AG04449 (cell line): ENCODE measurements around the gene ZNF280D.

Source experiments
- CTCF ChIA-PET: fragments of 350-600 bp; formaldehyde crosslinking; extraction: SDS; loops from one replicate; lab custom pipeline; 2021; ENCODE audit warnings: antibody characterized with exemption; lab: Yijun Ruan, JAX
- POLR2A ChIA-PET: fragments of 400-600, 350-600 bp; formaldehyde crosslinking; extraction: SDS; loops from one replicate; lab custom pipeline; 2020; ENCODE audit warnings: antibody characterized with exemption, inconsistent platforms; lab: Yijun Ruan, JAX
- DNase-seq: peaks from one replicate; pipeline ENCODE4 v3.0.0-alpha.2; 2010; ENCODE audit warnings: low read depth, low spot score
- H3K4me3 ChIP-seq: 2 replicates; pipeline ENCODE4 v1.5.1; 2011; ENCODE audit warnings: low read depth, mild to moderate bottlenecking, control low read depth, low read length
- TF ChIP-seq, protein P1 (sequence below): IDR thresholded peaks from one replicate; pipeline ENCODE4 v1.5.1; 2011; ENCODE audit warnings: mild to moderate bottlenecking, moderate library complexity, low read length, control low read depth, inconsistent platforms; ENCODE audit not compliant: insufficient read depth; ENCODE audit errors: missing control alignments

The ZNF280D gene

DNA sequence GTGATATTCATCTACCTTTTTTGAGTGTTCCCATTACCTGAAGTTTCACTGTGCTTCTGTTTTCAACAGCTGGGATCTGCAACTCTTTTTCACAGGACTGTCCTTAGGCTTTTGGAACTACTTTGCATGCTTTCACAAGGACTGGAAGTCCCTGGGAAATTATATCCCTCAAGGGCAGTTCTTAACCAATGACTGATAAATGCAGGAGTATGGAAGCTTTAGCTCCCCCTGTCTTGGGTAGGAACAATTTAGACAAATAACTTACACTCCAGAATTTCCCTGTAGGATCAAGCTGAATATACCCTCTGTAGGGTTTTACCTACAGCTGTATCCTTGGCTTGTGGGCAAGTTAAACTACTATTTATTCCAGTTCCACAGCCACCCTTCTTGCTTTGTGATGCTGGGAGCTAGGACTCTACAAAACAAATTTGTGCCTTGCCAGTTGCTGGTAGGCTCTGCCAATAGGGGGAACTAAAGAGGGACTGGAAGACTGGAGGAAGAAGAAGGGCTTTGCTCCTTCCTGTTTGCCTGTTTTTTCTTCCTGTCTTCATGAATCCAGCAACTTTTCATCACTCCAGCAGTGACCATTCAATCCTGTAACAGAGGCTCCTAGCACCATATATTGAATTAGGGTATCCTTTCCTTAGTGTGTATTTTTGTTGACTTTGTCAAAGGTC lies 6.8 kb upstream of the ZNF280D start:
- ChIA-PET POLR2A (no interaction called here), CTCF (interaction anchor here (1.3 kb wide), 1 partner anchor 11 kb away, joined by 3 read pairs; no protein-coding TSS in a partner anchor)
- TF ChIP-seq, protein P1, sequence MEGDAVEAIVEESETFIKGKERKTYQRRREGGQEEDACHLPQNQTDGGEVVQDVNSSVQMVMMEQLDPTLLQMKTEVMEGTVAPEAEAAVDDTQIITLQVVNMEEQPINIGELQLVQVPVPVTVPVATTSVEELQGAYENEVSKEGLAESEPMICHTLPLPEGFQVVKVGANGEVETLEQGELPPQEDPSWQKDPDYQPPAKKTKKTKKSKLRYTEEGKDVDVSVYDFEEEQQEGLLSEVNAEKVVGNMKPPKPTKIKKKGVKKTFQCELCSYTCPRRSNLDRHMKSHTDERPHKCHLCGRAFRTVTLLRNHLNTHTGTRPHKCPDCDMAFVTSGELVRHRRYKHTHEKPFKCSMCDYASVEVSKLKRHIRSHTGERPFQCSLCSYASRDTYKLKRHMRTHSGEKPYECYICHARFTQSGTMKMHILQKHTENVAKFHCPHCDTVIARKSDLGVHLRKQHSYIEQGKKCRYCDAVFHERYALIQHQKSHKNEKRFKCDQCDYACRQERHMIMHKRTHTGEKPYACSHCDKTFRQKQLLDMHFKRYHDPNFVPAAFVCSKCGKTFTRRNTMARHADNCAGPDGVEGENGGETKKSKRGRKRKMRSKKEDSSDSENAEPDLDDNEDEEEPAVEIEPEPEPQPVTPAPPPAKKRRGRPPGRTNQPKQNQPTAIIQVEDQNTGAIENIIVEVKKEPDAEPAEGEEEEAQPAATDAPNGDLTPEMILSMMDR, result no peak
- H3K4me3 ChIP-seq, result no peak overlapping the region
- no peak for DNase-seq

DNA sequence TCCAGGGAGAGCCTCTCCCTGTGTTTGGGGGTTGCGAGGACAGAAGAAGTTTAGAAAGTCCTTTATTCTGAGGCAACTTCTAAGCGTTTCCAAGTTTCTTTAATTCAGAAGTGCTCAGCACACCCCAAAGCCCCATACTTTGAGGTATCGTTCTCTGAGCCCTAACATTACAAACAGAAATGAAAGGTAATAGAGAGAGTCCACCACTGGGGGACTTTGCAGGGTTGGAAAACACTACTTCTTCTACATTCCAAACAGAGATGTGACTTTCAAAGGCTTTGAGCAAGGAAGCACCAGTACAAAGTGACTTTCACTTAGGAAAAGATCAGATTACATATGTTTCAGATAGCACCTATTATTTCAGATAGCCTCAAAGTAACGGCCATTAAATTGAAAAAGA lies 6.2 kb upstream of the ZNF280D start:
- ChIA-PET POLR2A (no interaction called here), CTCF (no interaction called here)
- TF ChIP-seq, protein P1, result no peak
- no peak overlapping the region for H3K4me3 ChIP-seq
- no peak for DNase-seq

GRCh38 chr15:56737791-56738190 lies 4.5 kb upstream of the ZNF280D start:
- CTCF ChIA-PET, result interaction anchor here (1.2 to 1.5 kb wide), 2 partner anchors 20 to 84 kb away, joined by 3 read pairs; no protein-coding TSS in a partner anchor
- no peak overlapping the region for H3K4me3 ChIP-seq
- TF ChIP-seq, protein P1, result no peak
- POLR2A ChIA-PET, result interaction anchor here (0.6 kb wide), 1 partner anchor 172 kb away, joined by 3 read pairs; no protein-coding TSS in a partner anchor
- no peak for DNase-seq

DNA sequence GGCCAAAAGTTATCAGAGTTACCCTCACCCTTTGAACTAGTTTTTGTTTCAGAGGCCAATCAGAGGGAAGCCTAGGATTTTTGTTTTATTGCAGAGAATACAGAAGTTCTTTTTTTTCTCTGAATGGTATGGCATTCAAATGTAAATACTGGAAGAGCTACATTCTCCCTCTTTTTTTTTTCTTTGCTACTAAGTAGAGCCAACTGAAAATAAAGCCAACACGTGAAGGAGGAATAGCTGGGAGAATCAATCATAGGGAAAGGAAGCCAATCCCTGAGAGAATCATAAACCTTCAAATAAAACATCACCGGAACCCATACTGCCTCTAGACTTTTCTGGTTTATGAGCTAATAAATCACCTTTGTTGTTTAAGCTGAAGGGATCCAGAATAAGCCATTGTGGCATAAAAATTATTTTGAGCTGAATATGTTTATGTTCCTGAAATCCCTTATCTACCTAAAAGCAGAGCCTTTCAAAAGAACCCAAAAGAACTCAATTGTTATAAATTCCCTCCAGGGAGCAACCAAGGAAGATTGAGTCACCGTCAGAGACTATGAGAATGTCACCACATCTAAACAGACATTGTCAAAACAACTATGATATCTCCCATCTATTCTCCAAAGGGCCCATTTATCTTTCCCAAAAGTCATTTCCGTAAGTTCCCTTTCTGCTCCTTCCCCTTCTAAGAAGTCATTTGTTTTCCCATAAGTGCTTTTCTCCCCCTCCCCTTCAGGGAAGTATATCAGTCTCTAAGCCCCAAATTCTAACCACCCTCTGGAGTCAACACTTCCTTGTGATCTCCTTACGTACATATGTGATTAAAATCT lies 3.8 kb upstream of the ZNF280D start:
- TF ChIP-seq, protein P1, result no peak
- no peak for DNase-seq
- no peak overlapping the region for H3K4me3 ChIP-seq
- ChIA-PET CTCF (interaction anchor here (1.2 to 1.7 kb wide), 3 partner anchors 17 to 85 kb away, joined by 3 to 5 read pairs (median 3); no protein-coding TSS in a partner anchor), POLR2A (no interaction called here)

DNA sequence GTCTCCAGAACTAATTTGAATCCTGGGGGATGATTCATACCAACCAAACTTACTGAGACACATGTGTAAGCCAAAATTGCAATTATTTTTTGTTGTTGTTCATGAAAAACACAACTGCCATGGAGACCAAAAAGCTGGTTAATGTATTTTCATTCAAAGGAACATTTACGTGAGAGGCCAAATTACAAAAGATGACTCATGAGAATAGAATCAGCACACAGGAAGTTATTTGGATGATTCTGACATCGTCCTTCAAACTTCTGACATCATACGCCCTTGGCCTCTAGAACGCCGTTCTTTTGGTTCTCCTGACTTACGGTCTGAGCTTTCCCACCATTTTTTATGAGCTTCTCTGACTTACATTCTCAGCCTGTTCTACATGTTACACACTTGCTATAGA lies 3.0 kb upstream of the ZNF280D start:
- no peak overlapping the region for H3K4me3 ChIP-seq
- POLR2A ChIA-PET, result no interaction called here
- CTCF ChIA-PET, result interaction anchor here (0.8 to 1.7 kb wide), 2 partner anchors 18 to 245 kb away, joined by 3 to 5 read pairs; no protein-coding TSS in a partner anchor
- no peak for DNase-seq
- TF ChIP-seq, protein P1, result no peak

GRCh38 chr15:56735589-56735988 lies 2.3 kb upstream of the ZNF280D start:
- ChIA-PET CTCF (interaction anchor here (0.8 to 1.7 kb wide), 2 partner anchors 19 to 244 kb away, joined by 3 to 5 read pairs; no protein-coding TSS in a partner anchor), POLR2A (no interaction called here)
- H3K4me3 ChIP-seq, result no peak overlapping the region
- TF ChIP-seq, protein P1, result no peak
- DNase-seq, result no peak
